Right lobe of liver (tissue), 6 donors: Measurements from ENCODE around the gene TNFRSF19. TPM values are rescaled to one million over a fixed set of nuclear protein-coding genes. Genes with fewer than 3 reads are reported as not detected.

Experiments used
- ATAC-seq, 4 donors: fragments of 200-7000 bp; cut with Tn5 transposase; one replicate each; pipeline ENCODE4 v1.9.1; 2020; ENCODE audit warnings: mild to moderate bottlenecking in 4 of 4, moderate library complexity in 4 of 4
- DNase-seq, 3 donors: peaks; one replicate each; pipeline ENCODE4 v3.0.0-alpha.2; 2020
- H3K27ac ChIP-seq, 3 donors: fragments of 200-600 bp; one replicate each; pipeline ENCODE4 v1.8.0; 2022
- H3K27me3 ChIP-seq, 2 donors: fragments of 200-600 bp; one replicate each; pipeline ENCODE4 v1.8.0; 2022
- H3K36me3 ChIP-seq, 4 donors: fragments of 200-600 bp; sonication (generic) in 1 of 4; one replicate each; pipeline versions ENCODE4 v1.5.1 to v1.8.0; 2017 to 2022; ENCODE audit warnings: control low read depth in 1 of 4
- H3K4me1 ChIP-seq, 4 donors: fragments of 200-600 bp; sonication (generic) in 1 of 4; one replicate each; pipeline versions ENCODE4 v1.5.1 to v1.8.0; 2017 to 2022; ENCODE audit warnings: control low read depth in 1 of 4
- H3K4me3 ChIP-seq, 3 donors: fragments of 200-600 bp; one replicate each; pipeline ENCODE4 v1.8.0; 2022
- H3K9me3 ChIP-seq, 4 donors: fragments of 200-600 bp; sonication (generic) in 1 of 4; one replicate each; pipeline versions ENCODE4 v1.5.1 to v1.8.0; 2017 to 2022; ENCODE audit warnings: control low read depth in 1 of 4
- POLR2A ChIP-seq: fragments of 450-650 bp; IDR thresholded peaks from one replicate; pipeline ENCODE4 v1.6.1; 2017; ENCODE audit warnings: antibody characterized with exemption, mild to moderate bottlenecking
- WGBS: methylation state at CpG from one replicate; pipeline ENCODE4 v1.1.6; 2018; ENCODE audit warnings: low coverage, low lambda C conversion rate; ENCODE audit not compliant: insufficient coverage; ENCODE audit errors: missing lambda C conversion rate; 5-methylcytosine and 5-hydroxymethylcytosine counted together
- intact Hi-C, 2 donors: fragments of 100-400 bp; cut with DNase I; formaldehyde crosslinking; loops; one replicate each; pipeline versions ENCODE4 v1.11.2 to v1.14.1; 2022
- total RNA-seq, 6 experiments: library from RNA; depleted of rRNA in 2 of 6; stranded (reverse); fragments of >200 nt in 2 of 6; fragmentation: NEBNext Ultra II Directional in 3 of 6; extraction: Animal tissue kit (Norgen Biotek cat#: 25700) in 3 of 6; gene quantifications; one replicate each; pipeline versions ENCODE4 v1.1.0 to v1.2.4, GENCODE V29; 2016 to 2023
- TF ChIP-seq, protein P1 (sequence below), 4 donors: fragments of 200-600 bp in 3 of 4; fragments of 450-650 bp in 1 of 4; IDR thresholded peaks; one replicate each; pipeline versions ENCODE4 v1.5.1 to v1.8.0; 2016 to 2022; ENCODE audit warnings: antibody characterized with exemption in 4 of 4, mild to moderate bottlenecking in 2 of 4
- donor health status: DM: no; HTN: yes; CAD: no.
- donor health status: DM: no; HTN: no; CAD: no.
- donor health status: DM: no; HTN: no; CAD: no.
- donor health status: DM: no; HTN: yes; CAD: no.
- donor health status: DM: no; HTN: yes; CAD: no.

The TNFRSF19 gene
- total RNA-seq, 6 experiments from 2014 or later = 0.06 to 0.37 (median 0.29) TPM; not detected in 1

DNA sequence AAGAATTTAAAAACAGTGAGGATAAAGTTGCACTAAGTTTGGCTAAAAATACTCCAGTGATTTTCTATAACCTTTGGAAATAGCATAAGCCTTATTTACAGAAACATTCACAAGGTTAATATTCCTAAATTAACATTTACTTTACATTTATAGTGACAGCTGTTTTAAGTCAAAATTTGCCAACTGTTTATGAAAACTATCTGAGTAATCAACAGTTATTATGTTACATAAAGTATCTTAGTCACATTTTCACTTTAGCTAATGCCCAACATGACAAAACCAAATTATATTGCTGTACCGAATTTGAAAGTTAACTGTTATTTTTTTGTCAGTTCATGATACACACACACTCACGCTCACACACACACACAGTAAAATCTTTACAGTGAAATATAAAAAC is 1.2 kb downstream of the TNFRSF19 start:
- Histone ChIP-seq H3K27ac (no peak overlapping the region), H3K27me3 (no peaks in the 10 kb centered on the region), H3K4me1 (no peaks in the 10 kb centered on the region), H3K4me3 (no peak overlapping the region), H3K36me3 (no peaks in the 10 kb centered on the region), H3K9me3 (no peaks in the 10 kb centered on the region)
- DNase-seq (no peak), ATAC-seq (no peak)
- 42% methylated on average over 2 of the region's 2 CpGs for WGBS
- intact Hi-C loops = no loop called here
- no peak for TF ChIP-seq POLR2A
- TF ChIP-seq, protein P1, sequence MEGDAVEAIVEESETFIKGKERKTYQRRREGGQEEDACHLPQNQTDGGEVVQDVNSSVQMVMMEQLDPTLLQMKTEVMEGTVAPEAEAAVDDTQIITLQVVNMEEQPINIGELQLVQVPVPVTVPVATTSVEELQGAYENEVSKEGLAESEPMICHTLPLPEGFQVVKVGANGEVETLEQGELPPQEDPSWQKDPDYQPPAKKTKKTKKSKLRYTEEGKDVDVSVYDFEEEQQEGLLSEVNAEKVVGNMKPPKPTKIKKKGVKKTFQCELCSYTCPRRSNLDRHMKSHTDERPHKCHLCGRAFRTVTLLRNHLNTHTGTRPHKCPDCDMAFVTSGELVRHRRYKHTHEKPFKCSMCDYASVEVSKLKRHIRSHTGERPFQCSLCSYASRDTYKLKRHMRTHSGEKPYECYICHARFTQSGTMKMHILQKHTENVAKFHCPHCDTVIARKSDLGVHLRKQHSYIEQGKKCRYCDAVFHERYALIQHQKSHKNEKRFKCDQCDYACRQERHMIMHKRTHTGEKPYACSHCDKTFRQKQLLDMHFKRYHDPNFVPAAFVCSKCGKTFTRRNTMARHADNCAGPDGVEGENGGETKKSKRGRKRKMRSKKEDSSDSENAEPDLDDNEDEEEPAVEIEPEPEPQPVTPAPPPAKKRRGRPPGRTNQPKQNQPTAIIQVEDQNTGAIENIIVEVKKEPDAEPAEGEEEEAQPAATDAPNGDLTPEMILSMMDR (IDR thresholded peaks at IDR 0.05) = no peak

GRCh38 chr13:23572836-23573235 is 2.6 kb downstream of the TNFRSF19 start:
- H3K27me3 ChIP-seq = no peaks in the 10 kb centered on the region
- H3K4me1 ChIP-seq = no peaks in the 10 kb centered on the region
- intact Hi-C loops = no loop called here
- ATAC-seq (no peak), DNase-seq (no peak)
- H3K4me3 ChIP-seq = no peak overlapping the region
- H3K27ac ChIP-seq = no peak overlapping the region
- H3K9me3 ChIP-seq = no peaks in the 10 kb centered on the region
- TF ChIP-seq, protein P1 (IDR thresholded peaks at IDR 0.05) = no peak
- no peak for TF ChIP-seq POLR2A
- no peaks in the 10 kb centered on the region for H3K36me3 ChIP-seq
- WGBS = 44% methylated on average over 1 of the region's 1 CpG

DNA sequence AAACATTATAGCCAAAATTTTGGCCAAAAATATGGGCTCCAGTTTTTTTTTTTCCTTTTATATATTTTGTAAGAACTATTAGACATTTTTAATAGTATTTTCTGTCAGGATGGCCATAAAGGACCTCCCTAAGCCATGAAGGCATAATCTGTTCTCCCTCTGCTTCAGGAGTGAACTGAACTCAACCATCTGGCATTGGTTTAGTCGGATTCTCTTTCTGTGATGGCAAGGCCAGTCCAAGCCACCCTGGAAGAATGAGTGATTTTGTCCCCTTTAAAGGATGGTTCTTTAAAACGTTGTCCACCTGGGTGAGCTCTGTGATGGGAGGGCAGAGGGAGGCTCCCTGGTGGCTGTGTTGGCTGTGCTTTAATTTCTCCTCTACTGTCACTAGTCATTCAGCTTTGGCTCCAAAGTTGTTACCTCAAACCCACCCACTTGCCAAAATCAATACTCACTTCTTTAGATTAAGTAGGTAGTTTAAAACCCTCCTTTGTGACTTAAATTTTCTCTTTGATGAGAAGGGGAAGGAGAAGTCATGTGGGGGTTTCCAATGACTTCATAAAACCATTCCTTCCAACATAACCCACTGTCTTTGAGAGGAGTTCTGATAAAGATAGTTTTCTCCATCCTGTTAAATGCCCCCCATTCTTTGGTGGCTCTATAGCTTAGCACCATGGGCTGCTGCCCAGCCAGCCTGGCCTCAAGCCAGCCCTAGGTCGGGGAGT is 4.4 kb downstream of the TNFRSF19 start:
- Histone ChIP-seq H3K27me3 (peaks cover 0 to 4% of the 10 kb centered on the region in 2 donors), H3K4me1 (peaks cover 0 to 4% (median 0%) of the 10 kb centered on the region in 4 donors), H3K4me3 (no peak overlapping the region), H3K36me3 (no peaks in the 10 kb centered on the region), H3K27ac (no peak overlapping the region), H3K9me3 (no peaks in the 10 kb centered on the region)
- TF ChIP-seq, protein P1 (IDR thresholded peaks at IDR 0.05) = no peak
- TF ChIP-seq POLR2A = no peak
- intact Hi-C loops = no loop called here
- no peak for ATAC-seq
- no peak for DNase-seq
- 29% methylated on average over 2 of the region's 3 CpGs for WGBS

- Histone ChIP-seq H3K27me3 (peaks cover 0 to 6% of the 10 kb centered on the region in 2 donors), H3K36me3 (no peaks in the 10 kb centered on the region), H3K9me3 (no peaks in the 10 kb centered on the region), H3K4me1 (peaks cover 0 to 11% (median 0%) of the 10 kb centered on the region in 4 donors), H3K4me3 (no peak overlapping the region), H3K27ac (no peak overlapping the region)
- no peak for TF ChIP-seq POLR2A
- TF ChIP-seq, protein P1 (IDR thresholded peaks at IDR 0.05) = no peak
- no peak for DNase-seq
- ATAC-seq = no peak
- intact Hi-C loops = no loop called here
- 55% methylated on average over 1 of the region's 1 CpG for WGBS
These were observed 5.4 kb downstream of the TNFRSF19 start for GRCh38 chr13:23575632-23576031.
